NCI-H2196 treated with DMSO at 0.1 percent for 48 hours (cell line): ENCODE data around the gene SOCS6.
"Not testable (repeated sequence)": the region's sequence is repeated elsewhere in the genome, so short reads cannot be mapped to it uniquely, and the experiment has no call there.

Experiments used
- DNase-seq: peaks from one replicate; lab custom pipeline; 2025; ENCODE audit not compliant: unreplicated experiment; lab: John Stamatoyannopoulos, UW

The SOCS6 gene

DNA sequence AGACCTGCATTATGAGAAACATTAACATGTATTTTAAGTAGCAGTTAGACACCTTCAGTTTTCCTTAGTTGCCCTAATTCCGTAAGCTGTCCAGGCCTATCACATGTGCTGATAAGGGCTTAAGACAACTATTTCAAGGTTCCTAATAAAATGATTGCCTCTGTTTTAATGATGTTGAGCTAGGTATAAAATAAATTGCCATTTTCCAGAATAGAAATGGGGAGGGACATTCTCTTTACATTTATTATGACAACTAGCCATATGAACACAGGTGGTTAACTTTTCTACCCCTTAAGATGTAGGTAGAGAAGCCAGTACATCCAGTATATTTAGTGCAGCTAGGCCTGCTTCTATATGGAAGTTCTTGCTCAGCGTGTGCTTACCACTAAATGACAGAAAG, 65.9 kb downstream of the SOCS6 start:
- no peak for DNase-seq

DNA sequence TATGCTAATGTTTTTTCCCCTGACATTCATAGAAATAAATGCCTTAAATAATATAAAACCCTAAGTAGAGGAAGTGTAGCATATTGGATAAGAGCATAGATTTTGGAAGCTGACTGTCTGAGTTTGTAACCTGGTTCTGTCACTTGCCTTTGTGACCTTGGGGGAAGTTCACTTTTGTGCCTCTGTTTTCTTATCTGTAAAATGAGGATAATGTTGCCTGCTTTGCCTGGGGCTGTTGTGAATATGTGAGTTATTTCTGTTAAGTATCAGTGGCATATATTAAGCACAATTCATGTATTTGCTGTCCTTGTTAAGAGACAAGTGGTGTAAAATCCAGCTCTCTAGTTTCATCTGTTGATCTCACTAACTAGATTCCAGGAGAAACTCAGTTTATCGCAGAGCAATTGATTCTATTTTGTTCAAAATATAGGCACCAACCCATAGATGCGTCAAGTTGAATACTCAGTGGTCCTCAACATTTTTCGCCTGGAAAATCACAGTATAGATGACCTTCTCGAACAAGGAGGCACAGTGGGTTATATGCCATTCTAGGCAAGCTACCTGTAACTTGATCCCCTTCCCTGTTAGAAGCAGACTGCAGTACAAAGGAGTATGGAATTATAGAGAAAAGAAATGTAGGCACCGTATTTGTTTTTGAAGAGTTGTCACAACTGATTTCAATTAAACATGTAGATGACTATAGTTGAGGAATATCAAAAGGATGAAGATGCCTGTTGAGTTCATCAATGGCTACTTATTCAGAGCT, 67.0 kb downstream of the SOCS6 start:
- no peak for DNase-seq

DNA sequence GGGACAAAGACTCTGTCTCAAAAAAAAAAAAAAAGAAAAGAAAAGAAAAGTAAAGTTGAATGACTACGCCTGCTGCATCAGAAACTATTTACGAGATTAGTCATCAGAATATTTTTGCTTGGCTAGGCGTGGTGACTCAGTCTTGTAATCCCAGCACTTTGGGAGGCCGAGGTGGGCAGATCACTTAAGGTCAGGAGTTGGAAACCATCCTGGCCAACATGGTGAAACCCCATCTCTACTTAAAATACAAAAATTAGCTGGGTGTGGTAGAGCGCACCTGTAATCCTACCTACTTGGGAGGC, 69.2 kb downstream of the SOCS6 start:
- DNase-seq = not testable (repeated sequence)

DNA sequence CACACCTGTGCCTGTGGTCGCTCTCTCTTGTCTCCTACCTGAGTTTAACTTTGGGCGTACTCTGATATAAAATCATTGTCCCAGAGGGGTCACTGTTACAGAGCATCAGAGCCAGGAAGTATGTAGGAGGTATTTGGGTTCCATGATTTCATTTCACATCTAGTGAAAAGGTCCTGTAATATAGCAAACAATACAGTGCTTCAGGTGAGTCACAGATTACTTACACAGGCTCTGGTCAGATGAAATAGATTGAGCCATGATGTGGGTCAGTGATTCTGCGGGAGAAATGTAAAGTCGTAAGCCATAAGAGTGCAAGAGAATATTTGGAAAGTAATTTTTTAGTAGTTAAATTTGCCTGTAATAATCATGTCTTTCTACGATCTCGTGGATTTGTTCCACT, 70.2 kb downstream of the SOCS6 start:
- no peak for DNase-seq

DNA sequence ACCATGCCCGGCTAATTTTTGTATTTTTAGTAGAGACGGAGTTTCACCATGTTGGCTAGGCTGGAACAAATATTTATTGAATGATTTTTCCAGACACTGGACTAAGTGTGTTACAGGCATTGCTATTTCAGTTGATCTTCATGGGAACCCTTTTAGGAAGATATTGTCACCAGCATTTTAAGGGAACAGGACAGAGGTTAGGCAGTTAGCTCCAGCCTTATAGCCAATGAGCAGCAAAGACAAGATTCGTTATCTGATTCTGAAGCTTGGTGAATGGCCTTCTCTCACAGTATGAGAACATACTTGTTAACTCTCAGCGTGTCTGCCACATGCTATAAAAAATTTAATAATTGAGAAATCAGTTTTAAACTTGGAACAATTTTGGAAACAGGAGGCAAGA, 73.4 kb downstream of the SOCS6 start:
- no peak for DNase-seq

DNA sequence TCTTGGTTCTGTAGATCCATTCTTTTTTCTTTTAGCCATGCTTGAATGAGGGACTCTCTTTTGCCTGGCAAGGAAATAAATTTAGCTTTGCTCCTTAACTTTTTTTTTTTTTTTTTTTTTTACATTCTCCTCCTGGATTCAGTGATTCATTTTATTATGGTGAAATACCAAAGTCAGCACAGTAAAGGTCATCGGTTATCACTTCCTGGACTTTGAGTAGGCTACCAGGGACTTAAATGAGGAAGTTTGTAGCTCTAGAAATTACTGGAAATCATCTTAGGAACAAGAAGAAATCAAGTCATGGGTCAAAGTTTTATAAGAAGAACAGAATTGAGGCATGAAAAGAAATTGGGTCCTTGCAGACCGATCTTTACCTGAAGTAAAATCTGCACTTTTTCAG, 75.0 kb downstream of the SOCS6 start:
- no peak for DNase-seq

DNA sequence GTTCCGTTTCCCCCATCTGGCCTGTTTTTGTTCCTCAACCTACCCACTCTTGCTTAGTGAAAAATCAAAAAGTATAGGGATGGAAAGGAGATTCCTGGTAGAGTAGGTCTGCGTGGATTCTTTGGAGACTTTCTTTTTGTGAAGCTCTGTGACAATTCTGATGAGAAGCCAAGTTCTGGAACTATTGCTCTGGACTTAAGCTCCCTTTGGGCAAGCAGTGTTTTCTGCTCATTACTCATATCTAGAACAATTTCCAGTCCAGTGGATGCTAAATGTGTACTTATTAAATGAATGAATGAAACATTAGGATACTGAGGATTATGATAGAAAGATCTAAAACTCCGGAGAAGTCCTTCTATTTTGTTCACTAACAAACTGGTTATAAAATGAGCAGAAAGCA, 76.5 kb downstream of the SOCS6 start:
- DNase-seq = no peak

DNA sequence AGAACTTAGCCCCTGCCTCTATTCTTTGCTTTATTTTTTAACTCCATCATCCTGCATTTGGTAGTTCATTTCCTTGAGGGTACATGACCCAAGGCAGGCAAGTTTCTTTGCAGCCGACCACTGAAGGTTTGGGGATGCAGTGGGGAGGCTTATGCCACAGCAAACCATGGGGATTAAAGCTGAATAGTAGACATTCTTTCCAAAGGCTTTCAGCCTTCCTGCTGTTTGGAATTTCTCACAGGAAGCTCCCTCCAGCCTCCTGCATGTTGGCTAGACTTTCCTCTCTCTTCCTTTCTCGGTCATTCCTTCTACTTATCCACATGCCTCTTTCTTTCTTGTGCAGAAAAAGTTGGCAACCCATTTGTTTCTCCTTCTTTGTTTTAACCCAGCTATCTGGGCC, 77.3 kb downstream of the SOCS6 start:
- DNase-seq = no peak

DNA sequence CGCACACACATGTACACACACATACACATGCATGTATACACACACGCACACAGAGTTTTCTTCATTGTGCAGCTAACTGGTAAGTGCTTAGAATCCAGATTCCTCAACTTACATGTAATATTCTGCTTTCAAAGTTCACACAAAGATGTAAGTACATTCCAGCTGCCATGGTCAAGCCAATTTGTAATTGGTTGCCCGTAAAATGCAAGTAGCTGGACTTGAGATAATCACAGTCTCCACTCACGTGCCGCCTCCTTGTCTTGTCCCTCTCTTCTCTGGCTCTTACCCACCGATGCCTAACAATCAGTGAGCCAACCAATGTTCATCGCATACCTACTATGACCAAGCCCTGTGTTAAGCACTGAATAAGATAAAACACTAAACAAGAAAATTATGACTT, 77.8 kb downstream of the SOCS6 start:
- no peak for DNase-seq

DNA sequence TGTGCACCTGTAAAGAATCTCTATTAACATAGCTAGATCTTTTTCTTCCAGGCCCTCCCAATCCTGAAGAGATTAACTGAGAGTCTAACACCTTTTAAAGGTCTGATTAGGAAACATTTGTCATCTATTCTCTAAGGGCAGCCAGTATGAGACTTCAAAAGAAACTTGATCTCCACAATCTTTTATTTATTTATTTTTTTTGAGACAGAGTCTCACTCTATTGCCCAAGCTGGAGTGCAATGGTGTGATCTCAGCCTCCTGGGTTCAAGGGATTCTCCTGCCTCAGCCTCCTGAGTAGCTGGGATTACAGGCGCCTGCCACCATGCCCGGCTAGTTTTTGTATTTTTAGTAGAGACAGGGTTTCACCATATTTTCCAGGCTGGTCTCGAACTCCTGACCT, 78.5 kb downstream of the SOCS6 start:
- DNase-seq = not testable (repeated sequence)

DNA sequence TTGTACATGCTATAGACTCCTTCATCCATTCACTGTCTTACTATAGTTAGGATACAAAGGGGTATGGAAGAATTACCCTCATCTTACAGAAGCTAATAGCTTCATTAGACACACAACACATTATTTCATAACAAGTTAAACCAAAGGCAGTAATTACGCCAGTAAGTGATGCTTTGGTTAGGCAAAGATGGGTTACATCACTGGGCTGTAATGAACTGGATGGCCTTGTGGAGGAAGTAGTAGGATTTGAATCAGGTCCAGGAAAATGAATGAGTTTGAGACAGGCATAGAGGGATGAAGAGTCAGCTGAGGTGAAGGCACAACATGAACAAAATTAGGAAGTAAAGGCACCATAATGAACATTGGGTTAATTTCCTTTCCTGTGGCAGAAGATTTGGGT, 80.1 kb downstream of the SOCS6 start:
- no peak for DNase-seq

DNA sequence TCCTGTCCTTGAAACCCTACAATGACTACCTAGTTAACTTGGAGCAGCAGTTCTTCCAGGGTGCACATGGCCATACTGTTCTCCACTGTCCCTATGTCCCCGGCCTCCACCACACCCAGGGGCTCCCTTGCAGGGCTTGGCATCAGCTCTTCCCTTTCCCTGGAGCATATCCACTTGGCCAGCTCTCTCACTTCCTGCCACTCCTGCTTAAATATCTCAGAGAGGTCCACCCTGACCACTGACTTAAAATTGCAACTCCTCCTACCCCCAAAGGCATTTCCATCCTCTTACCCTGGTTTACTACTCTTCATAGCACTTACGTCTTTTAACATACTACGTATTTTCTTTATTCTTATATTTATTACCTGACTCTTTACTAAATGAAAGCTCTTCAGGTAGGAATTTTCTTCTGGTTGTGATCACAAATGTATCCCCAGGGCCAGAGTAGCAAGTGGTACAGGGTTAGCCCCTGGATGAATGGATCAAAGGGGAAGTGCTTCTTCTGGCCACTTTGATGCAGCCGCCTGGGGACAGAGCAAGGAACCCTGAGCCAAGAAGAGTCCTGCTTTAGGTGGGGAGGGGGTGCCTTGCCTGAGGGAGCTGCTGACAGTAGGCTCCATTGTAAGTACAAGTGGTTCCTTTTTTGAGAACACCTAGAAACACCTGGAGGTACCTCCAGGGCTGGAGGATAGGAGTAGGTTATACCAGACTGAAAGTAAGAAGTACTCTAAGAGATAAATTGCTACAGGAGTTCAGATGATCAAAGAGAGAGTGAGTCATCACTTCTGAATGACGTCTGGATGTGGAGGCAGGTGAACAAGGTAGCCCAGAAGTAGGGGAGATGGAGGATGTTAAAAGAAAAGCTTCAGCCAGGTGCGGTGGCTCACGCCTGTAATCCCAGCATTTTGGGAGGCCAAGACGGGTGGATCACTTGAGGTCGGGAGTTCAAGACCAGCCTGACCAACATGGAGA, 82.2 kb downstream of the SOCS6 start:
- DNase-seq = no peak

DNA sequence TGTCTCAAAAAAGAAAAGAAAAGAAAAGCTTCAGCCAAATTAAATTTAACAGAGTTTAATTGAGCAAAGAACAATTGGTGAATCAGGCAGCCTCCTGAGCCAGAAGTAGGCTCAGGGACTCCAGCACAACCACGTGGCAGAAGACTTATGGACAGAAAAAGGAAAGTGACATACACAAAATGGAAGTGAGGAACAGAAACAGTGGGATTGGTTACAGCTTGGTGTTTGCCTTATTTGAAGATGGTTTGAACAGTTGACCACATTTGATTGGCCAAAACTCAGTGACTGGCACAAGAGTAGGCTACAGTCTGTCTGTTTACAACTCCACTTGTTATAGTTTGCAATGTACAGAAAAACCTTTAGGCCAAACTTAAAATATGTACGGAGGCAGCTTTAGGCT, 83.1 kb downstream of the SOCS6 start:
- no peak for DNase-seq

DNA sequence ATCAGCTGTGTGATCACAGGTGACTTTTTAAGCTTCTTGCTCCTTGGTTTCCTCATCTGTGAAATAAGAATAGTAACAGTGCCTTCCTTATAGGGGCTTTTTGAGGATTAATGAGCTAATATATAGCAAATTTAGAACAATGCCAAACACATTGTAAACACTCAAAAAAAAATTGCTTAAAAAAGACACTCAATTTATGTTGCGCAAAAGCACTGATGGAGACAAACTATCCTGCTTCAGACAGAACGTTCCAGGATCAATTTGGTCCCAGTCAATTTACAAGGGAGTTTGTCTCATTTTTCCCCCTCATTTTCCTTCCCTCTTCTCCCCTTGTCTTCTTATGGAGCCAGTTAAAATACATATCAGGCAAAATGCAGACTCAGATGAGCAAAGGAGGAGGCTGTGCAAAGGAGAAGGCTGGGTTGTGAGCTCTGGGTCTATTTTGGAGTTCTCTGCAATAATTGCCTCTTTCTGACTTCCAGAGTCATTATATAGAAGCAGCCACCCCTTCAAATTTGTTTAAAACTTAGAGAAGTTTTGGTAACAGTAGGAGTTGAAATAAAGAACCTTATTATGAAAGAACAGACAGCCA, 83.7 kb downstream of the SOCS6 start:
- DNase-seq = no peak

DNA sequence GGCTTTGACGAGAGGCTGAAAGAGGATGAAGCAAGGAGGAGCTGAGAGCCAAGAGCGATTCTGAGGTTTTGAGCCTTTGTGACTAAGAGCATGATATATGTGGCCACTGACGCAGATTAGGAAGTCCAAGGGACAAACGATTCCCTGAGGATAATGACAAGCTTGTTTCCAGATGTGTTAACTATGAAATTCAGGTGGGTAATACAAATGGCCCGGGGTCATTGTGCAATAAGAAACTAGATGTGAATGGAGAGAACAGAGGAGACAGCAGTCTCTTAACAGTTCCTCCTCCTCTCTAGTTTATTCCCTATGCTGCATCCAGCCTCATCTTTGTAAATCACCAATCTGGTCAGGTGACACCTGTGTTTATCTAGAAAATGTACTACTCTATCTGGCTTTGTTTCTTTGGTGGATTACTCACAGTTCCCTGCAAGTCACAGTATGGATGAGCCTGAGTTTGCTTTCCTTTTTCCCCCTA, 84.2 kb downstream of the SOCS6 start:
- DNase-seq = no peak

DNA sequence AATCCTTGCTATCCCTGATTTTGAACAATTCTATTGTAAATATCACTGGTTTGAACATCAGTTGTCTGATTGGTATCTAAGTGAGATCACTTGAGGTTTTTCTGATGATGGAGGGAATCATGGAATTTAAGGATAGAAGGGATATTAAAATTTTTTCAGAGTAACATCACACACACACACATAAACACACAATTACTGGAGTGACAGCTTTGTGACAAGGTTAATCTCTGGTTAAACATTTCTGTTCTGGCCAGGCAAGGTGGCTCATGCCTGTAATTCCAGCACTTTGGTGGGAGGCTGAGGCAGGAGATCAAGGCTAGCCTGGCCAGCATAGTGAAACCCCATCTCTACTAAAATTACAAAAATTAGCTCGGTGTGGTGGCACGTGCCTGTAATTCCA, 85.3 kb downstream of the SOCS6 start:
- DNase-seq = no peak

DNA sequence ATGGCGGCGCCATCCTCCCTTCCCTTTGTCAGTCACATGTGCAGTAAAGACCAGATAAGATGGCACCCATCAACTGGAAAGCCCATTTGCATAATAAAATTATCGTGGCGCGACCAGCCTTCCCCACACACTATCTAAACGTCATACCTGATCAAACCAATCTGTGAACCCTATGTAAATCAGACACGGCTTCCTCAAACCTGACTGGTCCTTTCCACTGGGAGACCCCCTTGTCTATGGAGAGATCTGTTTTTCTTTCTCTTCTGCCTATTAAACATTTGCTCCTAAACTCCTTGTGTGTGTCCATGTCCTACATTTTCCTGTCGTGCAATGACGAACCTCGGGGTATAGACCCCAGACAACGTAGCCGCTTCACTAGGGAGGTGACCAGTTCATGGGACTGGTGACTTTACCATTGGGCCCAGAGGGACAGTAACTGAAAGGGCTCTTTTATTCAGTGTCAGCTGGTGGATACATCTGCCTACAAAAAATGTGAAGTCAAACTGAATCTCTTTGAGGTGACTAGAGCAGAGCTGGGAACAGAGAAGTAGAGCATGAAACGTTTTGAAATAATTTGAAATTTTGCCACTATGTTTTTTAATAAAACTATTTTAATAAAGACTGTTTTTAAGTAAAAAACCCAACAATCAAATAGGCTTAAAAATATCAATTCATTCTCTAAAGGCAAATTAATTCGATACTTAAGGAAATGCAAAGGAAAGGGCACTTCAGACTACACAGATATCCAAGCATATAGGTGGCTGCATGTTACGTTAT, 87.5 kb downstream of the SOCS6 start:
- DNase-seq = no peak

DNA sequence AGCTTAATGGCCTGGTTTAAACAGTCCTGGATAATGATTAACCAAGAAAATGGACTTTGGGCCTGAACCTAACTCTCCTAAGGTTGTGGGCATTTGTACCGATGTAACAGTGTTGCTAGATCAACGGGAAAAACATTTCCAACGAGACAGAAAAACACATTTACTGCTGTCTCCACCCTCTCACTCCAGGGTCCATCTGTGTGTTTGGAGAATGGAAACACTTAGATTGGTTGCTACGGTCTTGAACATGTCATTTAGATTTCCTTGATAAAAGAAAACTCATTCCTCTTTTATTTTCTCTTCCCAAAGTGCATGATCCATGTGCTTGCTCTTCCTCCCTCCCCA, 88.0 kb downstream of the SOCS6 start:
- no peak for DNase-seq

DNA sequence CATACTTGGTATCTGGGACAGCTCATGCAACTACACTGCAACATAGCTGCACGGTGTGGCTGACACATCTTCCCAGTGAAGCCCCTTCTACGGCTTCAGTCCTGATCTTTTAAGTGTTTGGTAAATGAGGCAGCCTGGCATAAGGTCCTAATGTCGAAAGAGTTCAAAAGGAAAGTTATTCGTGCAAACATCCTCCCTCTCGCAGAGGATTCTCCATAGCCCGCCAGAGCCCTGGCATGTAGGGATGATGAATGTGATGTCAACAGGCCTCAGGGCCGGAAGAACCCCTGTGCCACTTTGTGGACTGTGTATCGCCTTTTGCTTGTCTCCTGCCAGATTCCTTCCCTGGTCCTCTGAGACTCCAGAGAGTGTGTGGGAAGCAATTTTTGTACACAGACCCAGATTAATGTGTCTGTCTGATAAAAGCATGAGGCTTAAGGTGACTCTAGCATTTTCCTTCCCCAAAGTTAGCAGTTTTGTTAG, 88.5 kb downstream of the SOCS6 start:
- no peak for DNase-seq

DNA sequence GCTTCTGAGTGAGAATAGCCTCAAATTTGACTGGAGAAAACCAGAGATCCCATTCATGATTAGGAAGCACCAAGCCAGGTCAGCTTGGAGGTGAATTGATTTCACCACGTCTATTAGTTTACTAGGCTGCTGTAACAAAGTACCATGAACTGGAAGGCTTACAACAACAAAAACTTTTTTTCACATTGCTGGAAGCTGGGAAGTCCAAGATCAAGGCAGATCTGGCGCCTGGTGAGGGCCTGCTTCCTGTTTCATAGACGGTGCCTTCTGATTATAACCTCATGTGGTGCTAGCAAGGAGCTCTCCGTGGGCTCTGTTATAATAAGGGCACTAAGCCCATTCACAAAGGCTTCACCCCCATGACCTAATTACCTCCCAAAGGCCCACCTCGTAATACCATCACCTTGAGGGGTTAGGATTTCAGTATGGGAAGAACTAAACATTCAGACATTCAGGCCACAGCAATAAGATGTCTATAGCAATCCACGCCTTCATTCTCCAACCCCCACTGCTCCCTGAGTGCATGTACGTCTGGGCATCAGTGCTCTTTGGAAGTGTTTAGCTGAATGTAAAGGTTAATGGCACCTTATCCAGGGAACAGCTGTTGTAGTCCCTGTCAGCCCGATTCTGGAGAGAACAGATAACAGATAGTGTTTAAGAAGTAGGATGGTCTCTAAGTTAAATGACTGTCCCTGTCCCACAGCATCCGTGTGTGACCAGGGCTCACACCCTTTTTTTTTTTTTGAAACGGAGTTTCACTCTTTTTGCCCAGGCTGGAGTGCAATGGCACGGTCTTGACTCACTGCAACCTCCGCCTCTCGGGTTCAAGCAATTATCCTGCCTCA, 89.2 kb downstream of the SOCS6 start:
- DNase-seq = no peak
